Activated CD8-positive, alpha-beta memory T cell treated with anti-CD3 and anti-CD28 coated beads, Interleukin-2, amount 50 U/mL, for 1 hour (primary cell): ENCODE results near the gene ACVR1B.
"Not testable (repeated sequence)": the region's sequence is repeated elsewhere in the genome, so short reads cannot be mapped to it uniquely, and the experiment has no call there.

Experiments
- DNase-seq: peaks from one replicate; pipeline ENCODE4 v3.0.0-alpha.2; 2020; ENCODE audit errors: extremely low read depth

The ACVR1B gene

GRCh38 chr12:51970904-51971646, 19.6 kb downstream of the ACVR1B start:
- no peak for DNase-seq

- no peak for DNase-seq
These were observed 20.4 kb downstream of the ACVR1B start for GRCh38 chr12:51971679-51972421.

- DNase-seq = no peak
These were observed 20.9 kb downstream of the ACVR1B start for GRCh38 chr12:51972422-51972812.

- no peak for DNase-seq
These were observed 21.4 kb downstream of the ACVR1B start for GRCh38 chr12:51972849-51973273.

- DNase-seq = no peak
These were observed 22.1 kb downstream of the ACVR1B start for GRCh38 chr12:51973560-51973959.

- no peak for DNase-seq
These were observed 23.1 kb downstream of the ACVR1B start for GRCh38 chr12:51974646-51975045.

- DNase-seq = no peak
These were observed 23.7 kb downstream of the ACVR1B start for GRCh38 chr12:51975196-51975595.

GRCh38 chr12:51976376-51977160, 25.1 kb downstream of the ACVR1B start:
- DNase-seq = no peak

GRCh38 chr12:51977320-51977753, 25.8 kb downstream of the ACVR1B start:
- no peak for DNase-seq

GRCh38 chr12:51979306-51979705, 27.8 kb downstream of the ACVR1B start:
- DNase-seq = not testable (repeated sequence)

GRCh38 chr12:51980051-51980808, 28.7 kb downstream of the ACVR1B start:
- no peak for DNase-seq

- DNase-seq = no peak
These were observed 29.3 kb downstream of the ACVR1B start for GRCh38 chr12:51980809-51981127.

GRCh38 chr12:51984657-51985056, 33.2 kb downstream of the ACVR1B start:
- no peak for DNase-seq

GRCh38 chr12:51985154-51985835, 33.8 kb downstream of the ACVR1B start:
- DNase-seq = no peak

GRCh38 chr12:51986834-51987233, 35.3 kb downstream of the ACVR1B start:
- DNase-seq = no peak

- no peak for DNase-seq
These were observed 40.7 kb downstream of the ACVR1B start for GRCh38 chr12:51992246-51992645.

GRCh38 chr12:51994539-51994820, 43.0 kb downstream of the ACVR1B start:
- no peak for DNase-seq

GRCh38 chr12:51994959-51995358, 43.5 kb downstream of the ACVR1B start:
- DNase-seq = no peak

- DNase-seq = no peak
These were observed 45.6 kb downstream of the ACVR1B start for GRCh38 chr12:51997136-51997535.

- DNase-seq = no peak
These were observed 51.6 kb downstream of the ACVR1B start for GRCh38 chr12:52003016-52003550.

GRCh38 chr12:52003591-52003990, 52.1 kb downstream of the ACVR1B start:
- DNase-seq = no peak
